Pulmonary artery endothelial cell (primary cell): ENCODE results near the gene PIWIL1. TPM values are rescaled to one million over a fixed set of nuclear protein-coding genes. Genes with fewer than 3 reads are reported as not detected.

Experiments
- DNase-seq: peaks from one replicate; pipeline ENCODE4 v3.0.0-alpha.2; 2011; ENCODE audit warnings: low read depth, low spot score
- total RNA-seq: library from RNA; depleted of rRNA; stranded (reverse); fragments of >200 nt; gene quantifications from 2 replicates; pipeline ENCODE4 v1.2.3, GENCODE V29; 2014

The PIWIL1 gene
- total RNA-seq, 1 donor from 2014 or later = not detected

DNA sequence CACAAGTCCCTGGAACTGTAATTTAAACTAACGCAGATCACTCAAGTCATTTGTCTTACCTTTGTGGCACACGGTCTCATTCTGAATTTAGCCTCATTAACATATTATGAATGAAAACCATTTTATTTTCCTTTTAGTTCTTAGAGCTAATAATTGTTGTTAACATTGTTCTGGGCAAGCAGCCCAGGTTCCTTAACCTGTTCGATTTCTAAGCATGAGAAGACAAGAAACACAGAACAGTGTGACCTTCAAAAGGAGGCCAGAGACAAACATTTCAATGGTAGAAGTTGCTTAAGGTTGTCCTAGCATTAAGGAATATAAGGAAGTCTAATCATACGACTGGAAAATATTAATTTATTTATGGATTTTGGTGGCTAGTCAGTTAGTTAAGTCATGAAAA, 35.2 kb downstream of the PIWIL1 start:
- DNase-seq = no peak

DNA sequence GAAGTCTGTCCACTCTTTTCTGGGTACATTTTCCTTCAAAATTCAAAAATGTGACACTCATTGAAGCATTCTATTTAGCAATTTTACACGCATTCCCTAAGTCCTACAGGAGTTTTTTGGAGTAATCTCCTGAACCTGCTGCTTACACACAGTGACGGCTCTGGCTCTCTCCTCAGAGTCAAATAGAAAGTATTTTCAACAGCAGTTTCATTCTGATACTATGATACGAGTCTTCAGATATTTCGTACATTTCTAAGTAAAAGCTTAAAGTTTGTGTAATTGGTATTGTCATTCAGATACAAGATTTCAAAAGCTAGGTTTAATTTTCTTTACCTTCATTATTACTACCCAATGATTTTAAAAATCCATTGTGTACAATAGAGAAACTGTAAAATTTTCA, 36.4 kb downstream of the PIWIL1 start:
- no peak for DNase-seq

DNA sequence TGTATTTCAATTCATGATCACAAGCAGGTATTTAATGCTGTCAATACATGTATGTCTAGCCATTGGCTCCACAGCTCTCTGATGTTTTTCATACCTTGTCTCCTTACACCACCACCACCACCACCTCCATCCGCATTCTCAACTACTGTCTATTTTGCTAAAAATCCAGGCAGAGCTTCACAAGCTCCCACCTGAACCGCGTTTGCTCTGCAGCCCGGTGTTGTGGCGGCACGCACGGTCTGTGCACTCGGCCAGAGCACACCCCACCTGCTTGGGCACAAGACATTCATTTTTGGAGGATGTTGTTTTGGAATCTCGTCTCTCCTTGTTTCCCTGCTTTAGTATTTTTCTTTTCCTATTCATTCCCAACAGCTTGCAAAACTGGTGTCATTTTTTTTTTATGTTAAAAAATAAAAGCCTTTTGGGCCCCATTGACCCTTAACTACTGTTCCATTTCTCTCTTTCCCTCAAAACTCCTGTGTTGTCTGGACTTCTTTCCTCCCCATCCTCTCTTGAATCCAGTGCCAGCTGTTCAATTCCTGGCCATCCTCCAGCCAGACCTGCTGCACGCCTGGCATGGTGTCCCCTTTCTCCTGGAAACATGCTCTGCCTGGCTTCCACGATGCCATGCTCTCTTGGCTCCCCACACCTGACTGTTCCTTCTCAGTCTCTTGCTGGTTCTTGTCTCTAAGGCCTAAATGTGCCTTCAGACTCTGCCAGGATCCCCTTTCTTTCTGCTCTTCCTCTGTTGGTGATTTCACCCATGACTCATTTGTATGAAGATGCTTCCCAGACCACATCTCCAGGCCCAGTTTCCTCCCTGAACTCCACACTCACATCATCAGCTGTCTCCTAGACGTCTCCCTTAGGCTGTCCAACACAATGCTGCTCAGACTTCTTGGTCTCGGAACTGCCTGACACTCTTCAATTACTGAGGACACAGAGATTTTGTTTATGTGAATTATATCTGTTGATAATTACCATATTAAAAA, 37.9 kb downstream of the PIWIL1 start:
- no peak for DNase-seq

DNA sequence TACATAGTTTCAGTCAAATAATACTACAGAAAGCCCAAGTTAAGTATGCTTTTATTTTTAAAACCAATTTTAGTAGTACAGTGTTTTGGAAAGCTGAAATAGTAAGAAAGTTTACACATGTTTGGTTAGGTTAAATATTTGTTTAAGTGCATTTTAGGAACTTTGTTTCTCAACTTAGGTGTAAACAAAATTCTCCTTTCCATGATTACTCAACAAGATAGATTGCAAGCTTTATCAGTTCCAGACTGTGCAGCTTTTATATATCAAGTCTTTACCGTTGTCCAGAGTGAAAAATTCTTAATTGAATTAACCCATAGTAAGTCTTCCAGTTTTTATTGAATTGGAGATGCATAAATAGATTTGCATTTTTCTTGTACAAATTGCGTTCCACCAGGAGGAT, 45.1 kb downstream of the PIWIL1 start:
- no peak for DNase-seq

DNA sequence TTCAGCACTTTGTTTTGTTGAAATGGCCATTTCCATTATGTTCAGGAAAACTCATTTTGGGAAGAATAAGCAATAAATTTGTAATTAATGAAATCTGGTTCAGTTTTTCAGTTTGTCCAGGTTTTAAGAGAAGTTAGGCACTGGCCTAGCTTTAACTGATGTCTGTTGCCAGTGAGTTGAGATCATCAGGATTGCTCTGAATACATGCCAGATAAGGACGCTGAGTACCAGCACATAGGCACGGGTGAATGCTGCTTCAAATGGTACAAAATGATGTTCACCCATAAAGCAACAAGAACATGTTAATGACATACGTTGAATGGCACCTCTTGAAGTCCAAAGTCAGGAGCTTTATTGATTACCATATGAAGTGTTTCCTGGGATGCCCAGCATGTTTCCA, 46.5 kb downstream of the PIWIL1 start:
- no peak for DNase-seq

DNA sequence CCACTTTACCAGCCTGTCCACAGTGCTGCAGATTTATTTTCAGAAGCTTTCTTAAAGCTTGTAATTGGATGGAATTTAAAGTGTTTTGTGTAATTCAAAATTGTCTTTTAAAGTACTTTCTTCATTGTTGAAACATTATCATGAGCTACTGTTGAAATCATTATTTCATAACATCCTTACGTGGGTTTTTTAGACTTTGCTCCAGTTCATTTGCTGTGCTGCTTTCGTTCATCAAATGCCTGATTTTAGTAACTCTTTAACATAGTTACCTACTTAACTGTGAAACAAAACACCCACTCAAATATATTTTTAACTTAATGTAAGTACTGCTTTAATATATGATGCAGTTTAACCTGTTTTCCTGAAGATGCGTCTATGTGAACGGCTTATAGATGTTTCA, 47.5 kb downstream of the PIWIL1 start:
- DNase-seq = no peak

DNA sequence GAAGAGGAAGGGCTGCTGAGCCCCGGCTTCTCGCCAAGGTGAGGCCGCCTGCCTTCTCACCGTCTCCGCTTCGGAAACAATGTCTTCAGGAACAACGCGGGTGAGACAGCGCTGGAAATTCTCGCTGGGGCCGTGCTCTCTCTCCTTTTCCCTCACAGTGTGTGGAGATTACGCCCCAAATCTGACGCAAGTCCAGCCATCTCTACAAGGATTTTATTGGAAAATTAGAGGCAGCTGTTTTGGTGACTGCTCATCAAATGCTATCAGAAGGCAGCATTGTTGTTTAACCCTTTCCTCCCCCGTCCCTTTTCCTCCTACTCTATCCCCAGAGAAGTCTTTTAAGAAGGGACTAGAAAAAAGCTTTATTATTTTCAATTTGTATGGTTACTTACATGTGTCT, 53.5 kb downstream of the PIWIL1 start:
- no peak for DNase-seq

DNA sequence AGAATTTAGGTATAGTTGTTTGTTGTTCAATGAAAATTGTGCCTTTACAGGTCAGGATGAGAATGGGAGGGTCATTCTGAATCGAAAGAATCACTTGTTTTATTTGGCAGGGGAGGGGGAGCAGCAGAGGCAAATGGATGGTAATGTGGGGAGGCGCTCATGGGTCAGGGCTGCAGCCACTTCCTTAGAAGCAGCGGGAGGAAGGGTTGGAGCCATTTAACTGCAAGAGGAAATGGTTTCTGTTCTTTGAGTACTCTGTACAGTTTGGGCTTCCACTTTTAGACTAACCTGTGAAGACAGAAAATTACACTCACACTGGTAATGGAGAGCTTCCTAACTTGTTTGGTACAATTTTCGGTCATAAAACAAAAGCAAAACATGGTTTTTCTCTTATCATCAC, 57.2 kb downstream of the PIWIL1 start:
- DNase-seq = no peak

DNA sequence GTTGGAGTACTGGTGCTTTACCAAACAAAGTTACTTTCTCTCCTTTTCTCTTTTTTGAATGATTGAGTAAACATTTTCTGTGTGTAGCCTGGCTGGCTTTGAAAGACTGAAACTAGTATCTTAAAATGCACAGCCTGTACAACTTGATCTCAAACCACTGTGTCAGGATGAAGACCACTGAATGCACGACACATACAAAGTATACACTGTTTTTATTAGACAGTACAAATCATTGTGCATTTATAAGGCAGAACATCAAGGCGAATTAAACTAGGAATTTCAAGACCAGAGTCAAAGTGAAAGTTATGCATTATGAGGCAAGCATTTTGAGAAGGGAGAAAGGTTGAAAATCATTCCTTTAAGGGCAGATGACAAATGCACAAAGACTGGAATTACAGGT, 59.0 kb downstream of the PIWIL1 start:
- DNase-seq = no peak

DNA sequence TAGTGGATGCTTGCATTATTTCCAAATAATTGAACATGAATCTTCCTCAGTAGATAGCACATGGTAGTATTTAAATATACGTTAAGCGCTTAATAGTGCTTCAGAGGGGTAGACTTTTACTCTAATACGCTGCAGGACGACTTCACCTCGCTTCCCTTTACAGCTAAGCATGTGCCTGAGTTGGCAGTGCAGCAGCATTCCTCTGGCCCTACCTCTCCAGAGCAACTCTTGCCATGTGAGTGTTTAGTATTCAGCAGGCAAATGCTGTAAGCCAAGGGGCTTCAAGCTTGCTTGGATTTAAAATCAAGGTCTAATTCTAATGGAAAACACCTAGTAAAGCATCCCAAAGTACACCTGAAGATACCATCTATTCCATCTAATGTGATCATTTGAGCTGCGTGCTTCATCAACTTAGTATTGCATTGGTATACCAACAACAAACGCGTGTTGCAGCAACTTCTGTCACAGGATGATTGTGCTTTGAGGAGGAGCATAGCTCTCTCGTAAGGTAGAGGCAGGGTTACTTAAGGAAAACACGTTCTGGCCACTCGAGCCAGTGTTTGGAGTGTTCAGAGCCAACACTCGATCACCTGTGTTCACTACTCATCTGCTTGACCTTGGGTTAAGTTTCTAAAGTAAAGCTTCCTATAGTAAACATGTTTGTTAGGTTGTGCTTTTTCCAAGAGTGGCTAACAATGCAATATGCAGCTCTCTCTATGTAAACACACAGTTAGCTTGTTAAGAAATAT, 60.6 kb downstream of the PIWIL1 start:
- no peak for DNase-seq

DNA sequence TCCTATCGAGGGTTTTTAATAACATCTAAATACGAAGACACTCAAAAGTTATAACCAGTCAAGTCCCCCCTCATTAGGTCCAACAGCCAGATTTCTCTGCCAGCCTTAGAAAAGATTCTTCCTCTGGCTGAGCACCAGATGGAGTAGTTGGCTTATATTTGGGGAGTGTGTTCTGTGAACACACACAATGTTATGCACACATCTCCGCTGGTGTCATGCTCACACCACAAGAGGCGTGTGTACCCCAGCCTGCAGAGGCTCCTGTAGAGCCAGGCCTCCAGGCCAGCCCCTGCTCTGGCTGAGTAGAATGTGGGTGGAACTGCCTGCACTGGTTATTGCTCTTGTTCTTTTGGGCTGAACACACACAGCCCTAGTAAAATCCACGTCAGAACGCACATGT, 64.0 kb downstream of the PIWIL1 start:
- DNase-seq = no peak

DNA sequence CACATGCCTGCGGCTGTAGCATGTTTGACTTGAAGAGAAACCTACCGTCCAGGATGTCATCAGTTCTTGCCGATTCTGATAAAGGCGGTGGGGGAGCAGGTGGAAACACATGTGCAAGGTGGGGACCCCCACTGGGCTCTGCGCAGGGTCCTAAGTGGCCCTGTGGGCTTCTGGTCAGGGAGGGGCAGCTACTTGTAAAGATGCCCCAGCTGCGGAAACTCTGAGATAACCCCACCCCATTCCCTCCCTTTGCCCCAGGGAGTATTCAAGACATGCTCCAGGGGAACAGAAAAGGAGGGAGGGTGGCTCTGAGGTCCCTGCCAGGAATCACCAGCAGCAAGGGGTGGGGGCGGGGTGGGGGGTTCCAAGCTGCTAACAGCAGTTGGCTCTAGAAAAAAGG, 67.6 kb downstream of the PIWIL1 start:
- DNase-seq = no peak

DNA sequence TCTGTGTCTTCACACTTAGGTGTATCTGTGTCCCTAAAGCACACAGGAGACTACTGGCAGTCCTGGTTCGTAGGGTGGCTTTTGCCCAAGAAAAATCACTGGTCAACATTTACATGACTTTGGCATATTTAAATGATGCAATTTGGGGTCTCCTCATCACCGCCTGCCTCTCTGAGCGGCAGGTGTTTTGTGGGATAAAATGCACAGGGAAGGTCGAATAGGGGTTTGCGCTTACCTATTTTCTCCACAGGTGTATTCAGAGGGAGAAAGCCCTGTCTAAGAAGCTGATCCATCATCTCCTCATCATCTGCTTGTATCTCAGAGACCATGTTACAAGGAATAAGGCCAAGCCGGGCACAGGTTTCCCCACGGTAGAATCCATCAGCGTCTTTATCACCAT, 74.7 kb downstream of the PIWIL1 start:
- DNase-seq = no peak

DNA sequence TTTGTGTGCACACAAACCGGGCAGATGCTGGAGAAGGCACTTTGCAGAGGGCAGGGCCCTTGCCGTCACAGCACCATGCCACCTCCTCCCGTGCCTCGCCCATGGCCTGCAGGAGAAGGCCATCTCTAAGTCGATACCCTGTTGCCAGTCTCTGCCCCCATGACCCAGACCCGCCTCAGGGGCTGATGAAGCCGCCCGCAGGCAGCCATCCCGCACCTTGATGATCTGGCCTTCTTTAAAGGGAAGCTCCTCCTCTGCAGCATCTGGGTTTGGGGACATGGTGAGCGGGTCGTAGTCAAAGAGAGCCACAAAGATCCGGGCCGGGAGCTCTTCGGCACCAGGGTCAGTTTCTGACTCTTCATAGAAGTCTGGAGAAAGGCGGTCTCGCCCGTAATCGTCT, 76.2 kb downstream of the PIWIL1 start:
- no peak for DNase-seq

DNA sequence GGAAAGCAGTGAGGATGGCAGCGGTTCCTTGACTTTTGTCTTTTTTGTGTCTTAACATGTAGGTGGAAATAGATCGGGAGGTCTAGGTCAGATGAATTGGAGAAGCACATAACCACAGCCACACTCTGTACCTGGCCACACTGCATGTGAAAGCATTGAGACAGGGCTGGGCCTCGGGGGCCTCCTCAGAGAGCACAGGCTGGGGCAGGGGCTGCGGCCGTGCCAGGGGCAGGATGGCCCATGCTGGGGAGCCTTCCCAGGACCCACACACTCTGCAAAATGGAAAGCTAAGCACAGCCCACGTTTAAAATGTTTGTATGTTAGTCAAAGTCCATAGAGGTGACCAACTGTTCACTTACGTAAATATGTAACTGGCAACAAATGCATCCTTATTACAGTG, 76.7 kb downstream of the PIWIL1 start:
- DNase-seq = no peak

DNA sequence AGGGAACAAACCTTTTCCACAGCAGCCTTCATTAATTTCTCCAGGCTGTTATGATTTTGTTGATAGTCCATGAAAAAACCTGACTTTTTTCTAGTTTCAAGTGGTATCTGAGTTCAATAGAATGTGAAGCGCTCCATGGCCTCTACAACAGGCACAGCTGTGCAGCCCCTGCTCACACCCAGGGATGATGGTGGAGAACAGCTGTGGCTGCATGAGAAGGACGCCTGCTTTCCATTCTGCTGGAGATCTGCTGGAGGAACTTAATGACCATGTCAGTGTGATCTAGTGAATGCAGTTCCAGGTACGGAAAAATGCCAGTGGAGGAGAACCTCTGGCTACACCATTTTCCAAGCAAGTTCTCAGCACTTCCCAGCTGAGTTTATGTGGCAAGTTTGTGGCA, 80.6 kb downstream of the PIWIL1 start:
- no peak for DNase-seq

DNA sequence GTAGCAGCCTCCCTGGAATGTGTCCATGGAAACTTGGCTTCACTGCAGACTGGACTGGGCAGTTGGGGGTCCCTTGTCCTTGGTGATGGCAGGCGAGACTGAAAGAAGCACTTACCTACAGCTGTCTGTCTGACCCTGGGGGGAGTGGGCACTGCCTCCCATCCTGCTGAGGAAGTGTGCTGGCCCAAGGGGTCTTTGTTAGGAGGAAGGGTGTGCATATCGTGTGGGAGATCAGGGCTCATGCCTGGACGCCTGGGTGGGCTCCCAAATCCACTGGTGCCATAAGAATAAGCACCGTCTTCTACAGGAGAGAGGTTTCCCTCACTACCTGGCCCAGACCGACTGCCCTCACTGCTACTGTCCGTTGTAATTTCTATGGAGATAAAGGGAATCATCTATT, 81.4 kb downstream of the PIWIL1 start:
- DNase-seq = no peak

DNA sequence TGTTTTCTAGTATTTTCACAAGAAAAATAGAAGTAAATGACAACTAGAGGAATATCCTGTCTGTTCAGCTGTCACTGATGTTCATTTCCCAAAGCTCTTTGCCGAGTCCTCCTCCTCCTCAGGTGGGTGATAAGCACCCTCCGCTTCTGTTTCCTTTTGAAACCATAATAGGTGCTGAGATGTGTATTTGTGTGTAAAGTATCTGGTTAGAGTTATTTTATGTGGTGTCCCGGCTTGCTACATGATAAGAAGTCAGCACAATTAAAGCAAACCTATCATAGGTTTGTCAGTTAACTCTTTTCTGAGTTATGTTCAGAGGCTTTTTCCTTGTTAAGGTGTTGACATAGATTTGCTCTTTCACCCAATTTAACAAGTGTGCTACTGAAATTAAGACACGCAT, 82.4 kb downstream of the PIWIL1 start:
- no peak for DNase-seq

DNA sequence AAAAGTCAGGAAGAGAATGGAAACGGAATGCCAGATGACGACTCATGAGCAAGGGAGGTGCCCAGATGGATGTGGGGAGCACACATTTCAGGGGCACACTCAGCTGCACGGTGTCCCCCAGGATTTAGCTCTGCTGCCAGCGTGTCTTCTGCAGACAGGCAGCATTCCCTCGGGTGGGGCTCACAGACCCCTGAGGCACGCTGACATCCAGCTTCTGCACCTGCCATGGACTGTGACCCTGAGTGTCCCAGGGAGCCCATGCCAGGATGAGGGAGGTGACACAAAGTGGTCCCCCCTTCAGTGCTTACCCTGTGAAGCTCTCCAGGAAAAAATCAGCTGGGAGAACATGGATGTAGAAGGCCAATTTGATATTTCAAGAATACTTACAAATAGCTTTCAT, 84.2 kb downstream of the PIWIL1 start:
- DNase-seq = no peak
